NCI-H1092 treated with DMSO at 0.1 percent for 48 hours (cell line): ENCODE measurements around the gene TP53TG3B.
"Not testable (repeated sequence)": the region's sequence is repeated elsewhere in the genome, so short reads cannot be mapped to it uniquely, and the experiment has no call there.

Source experiments
- DNase-seq: peaks from one replicate; lab custom pipeline; 2025; lab: John Stamatoyannopoulos, UW

The TP53TG3B gene, protein sequence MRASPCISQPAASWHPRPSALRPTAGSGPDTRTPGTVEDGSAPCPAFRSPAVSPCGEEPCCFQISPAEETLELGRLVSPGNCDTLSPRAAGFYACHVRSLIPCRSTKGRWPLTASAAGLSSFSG

DNA sequence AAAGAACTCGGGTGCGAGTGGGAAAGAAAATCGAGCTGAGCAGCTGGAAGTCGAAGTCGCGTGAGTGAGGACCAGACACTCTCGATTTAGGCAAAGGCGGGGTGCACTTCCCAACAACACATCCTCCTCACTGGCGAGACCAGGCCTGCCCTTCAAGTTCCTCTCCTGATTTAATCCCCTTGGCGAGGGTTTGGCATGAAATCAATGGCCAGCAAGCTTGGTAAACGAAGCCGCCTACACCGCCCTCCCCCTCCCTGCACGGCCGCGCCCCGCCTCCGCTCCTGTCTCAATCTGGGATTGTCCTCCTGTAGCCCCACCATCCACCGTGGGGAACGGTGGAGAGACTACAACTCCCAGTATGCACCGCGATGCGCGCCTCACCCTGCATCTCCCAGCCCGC is at the start of gene TP53TG3B:
Gene TP53TG3B, plus strand, starts transcription at position 301 of the 400 bp plus-strand sequence. Its CDS starts 68 bp downstream, at position 369.
- not testable (repeated sequence) for DNase-seq

DNA sequence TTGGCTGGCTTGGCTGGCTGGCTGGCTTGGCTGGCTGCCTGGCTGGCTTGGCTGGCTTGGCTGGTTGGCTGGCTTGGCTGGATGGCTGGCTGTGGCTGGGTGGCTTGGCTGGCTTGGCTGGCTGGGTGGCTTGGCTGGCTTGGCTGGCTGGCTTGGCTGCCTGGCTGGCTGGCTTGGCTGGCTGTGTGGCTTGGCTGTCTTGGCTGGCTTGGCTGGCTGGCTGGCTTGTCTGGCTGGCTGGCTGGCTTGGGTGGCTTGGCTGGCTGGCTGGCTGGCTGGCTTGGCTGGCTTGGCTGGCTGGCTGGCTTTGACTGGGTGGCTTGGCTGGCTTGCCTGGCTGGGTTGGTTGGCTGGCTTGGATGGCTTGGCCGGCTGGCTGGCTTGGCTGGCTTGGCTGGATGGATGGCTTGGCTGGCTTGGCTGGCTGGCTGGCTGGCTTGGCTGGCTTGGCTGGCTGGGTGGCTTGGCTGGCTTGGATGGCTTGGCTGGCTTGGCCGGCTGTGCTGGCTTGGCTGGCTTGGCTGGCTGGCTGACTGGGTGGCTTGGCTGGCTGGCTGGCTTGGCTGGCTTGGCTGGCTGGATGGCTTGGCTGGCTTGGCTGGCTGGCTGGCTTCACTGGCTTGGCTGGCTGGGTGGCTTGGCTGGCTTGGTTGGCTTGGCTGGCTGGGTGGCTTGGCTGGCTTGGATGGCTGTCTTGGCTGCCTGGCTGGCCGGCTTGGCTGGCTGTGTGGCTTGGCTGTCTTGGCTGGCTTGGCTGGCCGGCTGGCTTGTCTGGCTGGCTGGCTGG is 24.2 kb upstream of the TP53TG3B start:
- not testable (repeated sequence) for DNase-seq

DNA sequence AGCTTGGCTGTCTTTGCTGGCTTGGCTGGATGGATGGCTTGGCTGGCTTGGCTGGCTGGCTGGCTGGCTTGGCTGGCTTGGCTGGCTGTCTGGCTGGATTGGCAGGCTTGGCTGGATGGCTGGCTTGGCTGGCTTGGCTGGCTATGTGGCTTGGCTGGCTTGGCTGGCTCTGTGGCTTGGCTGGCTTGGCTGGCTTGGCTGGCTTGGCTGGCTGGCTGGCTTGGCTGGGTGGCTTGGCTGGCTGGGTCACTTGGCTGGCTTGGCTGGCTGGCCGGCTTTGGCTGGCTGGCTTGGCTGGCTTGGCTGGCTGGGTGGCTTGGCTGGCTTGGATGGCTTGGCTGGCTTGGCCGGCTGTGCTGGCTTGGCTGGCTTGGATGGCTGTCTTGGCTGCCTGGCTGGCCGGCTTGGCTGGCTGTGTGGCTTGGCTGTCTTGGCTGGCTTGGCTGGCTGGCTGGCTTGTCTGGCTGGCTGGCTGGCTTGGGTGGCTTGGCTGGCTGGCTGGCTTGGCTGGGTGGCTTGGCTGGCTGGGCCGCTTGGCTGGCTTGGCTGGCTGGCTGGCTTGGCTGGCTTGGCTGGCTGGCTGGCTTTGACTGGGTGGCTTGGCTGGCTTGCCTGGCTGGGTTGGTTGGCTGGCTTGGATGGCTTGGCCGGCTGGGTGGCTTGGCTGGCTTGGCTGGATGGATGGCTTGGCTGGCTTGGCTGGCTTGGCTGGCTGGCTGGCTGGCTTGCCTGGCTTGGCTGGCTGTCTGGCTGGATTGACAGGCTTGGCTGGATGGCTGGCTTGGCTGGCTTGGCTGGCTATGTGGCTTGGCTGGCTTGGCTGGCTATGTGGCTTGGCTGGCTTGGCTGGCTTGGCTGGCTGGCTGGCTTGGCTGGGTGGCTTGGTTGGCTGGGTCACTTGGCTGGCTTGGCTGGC is 22.8 kb upstream of the TP53TG3B start:
- not testable (repeated sequence) for DNase-seq

DNA sequence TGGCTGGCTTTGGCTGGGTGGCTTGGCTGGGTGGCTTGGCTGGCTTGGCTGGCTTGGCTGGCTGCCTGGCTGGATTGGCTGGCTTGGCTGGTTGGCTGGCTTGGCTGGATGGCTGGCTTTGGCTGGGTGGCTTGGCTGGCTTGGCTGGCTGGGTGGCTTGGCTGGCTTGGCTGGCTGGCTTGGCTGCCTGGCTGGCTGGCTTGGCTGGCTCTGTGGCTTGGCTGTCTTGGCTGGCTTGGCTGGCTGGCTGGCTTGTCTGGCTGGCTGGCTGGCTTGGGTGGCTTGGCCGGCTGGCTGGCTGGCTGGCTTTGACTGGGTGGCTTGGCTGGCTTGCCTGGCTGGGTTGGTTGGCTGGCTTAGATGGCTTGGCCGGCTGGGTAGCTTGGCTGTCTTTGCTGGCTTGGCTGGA is 22.1 kb upstream of the TP53TG3B start:
- DNase-seq, result not testable (repeated sequence)

DNA sequence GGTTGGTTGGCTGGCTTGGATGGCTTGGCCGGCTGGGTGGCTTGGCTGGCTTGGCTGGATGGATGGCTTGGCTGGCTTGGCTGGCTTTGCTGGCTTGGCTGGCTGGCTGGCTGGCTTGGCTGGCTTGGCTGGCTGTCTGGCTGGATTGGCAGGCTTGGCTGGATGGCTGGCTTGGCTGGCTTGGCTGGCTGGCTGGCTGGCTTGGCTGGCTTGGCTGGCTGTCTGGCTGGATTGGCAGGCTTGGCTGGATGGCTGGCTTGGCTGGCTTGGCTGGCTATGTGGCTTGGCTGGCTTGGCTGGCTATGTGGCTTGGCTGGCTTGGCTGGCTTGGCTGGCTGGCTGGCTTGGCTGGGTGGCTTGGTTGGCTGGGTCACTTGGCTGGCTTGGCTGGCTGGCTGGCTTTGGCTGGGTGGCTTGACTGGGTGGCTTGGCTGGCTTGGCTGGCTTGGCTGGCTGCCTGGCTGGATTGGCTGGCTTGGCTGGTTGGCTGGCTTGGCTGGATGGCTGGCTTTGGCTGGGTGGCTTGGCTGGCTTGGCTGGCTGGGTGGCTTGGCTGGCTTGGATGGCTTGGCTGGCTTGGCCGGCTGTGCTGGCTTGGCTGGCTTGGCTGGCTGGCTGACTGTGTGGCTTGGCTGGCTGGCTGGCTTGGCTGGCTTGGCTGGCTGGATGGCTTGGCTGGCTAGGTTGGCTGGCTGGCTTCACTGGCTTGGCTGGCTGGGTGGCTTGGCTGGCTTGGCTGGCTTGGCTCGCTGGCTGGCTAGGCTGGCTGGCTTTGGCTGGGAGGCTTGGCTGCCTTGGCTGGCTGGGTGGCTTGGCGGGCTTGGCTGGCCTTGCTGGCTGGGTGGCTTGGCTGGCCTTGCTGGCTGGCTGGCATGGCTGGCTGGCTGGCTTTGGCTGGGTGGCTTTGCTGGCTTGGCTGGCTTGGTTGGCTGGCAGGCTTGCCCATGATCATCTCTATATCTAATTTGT is 21.3 kb upstream of the TP53TG3B start:
- not testable (repeated sequence) for DNase-seq
